ENCODE results near the gene POR.

Gene POR

DNA sequence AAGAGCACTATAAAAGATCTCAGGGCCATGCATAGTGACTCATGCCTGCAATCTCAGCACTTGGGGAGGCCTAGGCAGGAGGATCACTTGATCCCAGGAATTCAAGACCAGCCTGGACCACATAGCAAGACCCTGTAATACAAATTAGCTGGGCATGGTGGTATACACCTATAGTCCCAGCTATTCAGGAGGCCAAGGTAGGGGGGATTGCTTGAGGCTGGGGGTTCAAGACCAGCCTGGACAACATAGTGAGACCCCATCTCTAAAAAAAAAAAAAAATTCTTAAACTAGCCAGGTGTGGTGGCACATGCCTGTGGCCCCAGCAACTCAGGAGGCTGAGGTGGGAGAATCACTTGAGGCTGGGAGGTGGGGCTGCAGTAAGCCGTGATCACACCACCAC lies 117.0 kb downstream of the POR start:
- H3K9me3 Mint-ChIP-seq, result no peaks in the 10 kb centered on the region
- peaks cover 5% of the 10 kb centered on the region for H3K36me3 Mint-ChIP-seq
- H3K27me3 Mint-ChIP-seq, result no peaks in the 10 kb centered on the region
- no peak overlapping the region for H3K4me3 Mint-ChIP-seq
- CTCF ChIA-PET, result interaction anchor here (0.6 to 1.3 kb wide), 2 partner anchors 11 to 127 kb away, joined by 3 to 4 read pairs; no protein-coding TSS in a partner anchor
- no peak overlapping the region for H3K27ac Mint-ChIP-seq
- DNase-seq, result no peak
- H3K4me1 Mint-ChIP-seq, result peaks cover 7% of the 10 kb centered on the region

Measured in activated naive CD4-positive, alpha-beta T cell treated with anti-CD3 and anti-CD28 coated beads, Interleukin-2, amount 10 ng/mL, durations not matched to agents 7 days and 5 days (primary cell).